K562 (cell line): Measurements from ENCODE around the gene PBRM1. TPM values are rescaled to one million over a fixed set of nuclear protein-coding genes. Genes with fewer than 3 reads are reported as not detected.
A peak's percentile ranks its signal among the peaks of the same experiment; 100 is the strongest.

Experiments
- polyA plus RNA-seq, 8 experiments: library from polyadenylated mRNA; depleted of rRNA in 4 of 8; stranded (reverse) in 5 of 8; unstranded in 3 of 8; fragments of >200 nt; fragmentation: Nextera tagmentation in 2 of 8; fragmentation: Illumina TruSeq in 1 of 8; extraction: Ambion mirVana in 2 of 8; extraction: Trizol in 1 of 8; gene quantifications; 2 replicates each; pipeline versions ENCODE4 v1.2.1 to v1.2.3, GENCODE V29; 2011 to 2014; ENCODE audit warnings: inconsistent platforms in 1 of 8, missing spikeins in 1 of 8
- total RNA-seq, 7 experiments: library from RNA; depleted of rRNA in 6 of 7; stranded (reverse); fragments of >200 nt in 6 of 7; fragmentation: Illumina TruSeq in 2 of 7; extraction: Trizol in 2 of 7; gene quantifications; 2 replicates each; pipeline versions ENCODE4 v1.2.1 to v1.2.3, GENCODE V29; 2011 to 2021; ENCODE audit warnings: low replicate concordance in 1 of 7
- TF ChIP-seq, protein P1 (sequence below): fragments of 450-650 bp; IDR thresholded peaks from 2 replicates; pipeline ENCODE4 v1.6.1; 2016; ENCODE audit warnings: mild to moderate bottlenecking, moderate library complexity

Gene PBRM1
- total and polyA plus RNA-seq, 9 of the 15 experiments (the other 6 are each of a cell fraction or from before 2014, with no cell fraction given): 3.9 to 31.8 (median 19.0) TPM

DNA sequence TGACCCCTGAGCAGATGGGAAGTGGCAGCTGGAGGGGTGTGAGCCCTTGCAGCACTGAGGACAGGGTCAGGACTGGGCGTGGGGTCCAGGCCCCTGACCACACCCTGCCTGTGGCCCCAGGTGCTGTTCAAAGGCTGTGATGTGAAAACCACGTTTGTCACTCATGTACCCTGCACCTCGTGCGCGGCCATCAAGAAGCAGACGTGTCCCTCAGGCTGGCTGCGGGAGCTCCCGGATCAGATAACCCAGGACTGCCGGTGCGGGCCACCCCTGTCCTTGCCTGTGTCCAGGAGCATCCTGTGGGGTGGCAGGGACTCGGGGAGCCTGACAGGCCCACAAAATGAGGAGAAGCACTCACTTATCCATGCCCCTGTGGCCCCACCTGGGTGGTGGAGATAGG is 184.7 kb downstream of the PBRM1 start (continued):
- TF ChIP-seq, protein P1, sequence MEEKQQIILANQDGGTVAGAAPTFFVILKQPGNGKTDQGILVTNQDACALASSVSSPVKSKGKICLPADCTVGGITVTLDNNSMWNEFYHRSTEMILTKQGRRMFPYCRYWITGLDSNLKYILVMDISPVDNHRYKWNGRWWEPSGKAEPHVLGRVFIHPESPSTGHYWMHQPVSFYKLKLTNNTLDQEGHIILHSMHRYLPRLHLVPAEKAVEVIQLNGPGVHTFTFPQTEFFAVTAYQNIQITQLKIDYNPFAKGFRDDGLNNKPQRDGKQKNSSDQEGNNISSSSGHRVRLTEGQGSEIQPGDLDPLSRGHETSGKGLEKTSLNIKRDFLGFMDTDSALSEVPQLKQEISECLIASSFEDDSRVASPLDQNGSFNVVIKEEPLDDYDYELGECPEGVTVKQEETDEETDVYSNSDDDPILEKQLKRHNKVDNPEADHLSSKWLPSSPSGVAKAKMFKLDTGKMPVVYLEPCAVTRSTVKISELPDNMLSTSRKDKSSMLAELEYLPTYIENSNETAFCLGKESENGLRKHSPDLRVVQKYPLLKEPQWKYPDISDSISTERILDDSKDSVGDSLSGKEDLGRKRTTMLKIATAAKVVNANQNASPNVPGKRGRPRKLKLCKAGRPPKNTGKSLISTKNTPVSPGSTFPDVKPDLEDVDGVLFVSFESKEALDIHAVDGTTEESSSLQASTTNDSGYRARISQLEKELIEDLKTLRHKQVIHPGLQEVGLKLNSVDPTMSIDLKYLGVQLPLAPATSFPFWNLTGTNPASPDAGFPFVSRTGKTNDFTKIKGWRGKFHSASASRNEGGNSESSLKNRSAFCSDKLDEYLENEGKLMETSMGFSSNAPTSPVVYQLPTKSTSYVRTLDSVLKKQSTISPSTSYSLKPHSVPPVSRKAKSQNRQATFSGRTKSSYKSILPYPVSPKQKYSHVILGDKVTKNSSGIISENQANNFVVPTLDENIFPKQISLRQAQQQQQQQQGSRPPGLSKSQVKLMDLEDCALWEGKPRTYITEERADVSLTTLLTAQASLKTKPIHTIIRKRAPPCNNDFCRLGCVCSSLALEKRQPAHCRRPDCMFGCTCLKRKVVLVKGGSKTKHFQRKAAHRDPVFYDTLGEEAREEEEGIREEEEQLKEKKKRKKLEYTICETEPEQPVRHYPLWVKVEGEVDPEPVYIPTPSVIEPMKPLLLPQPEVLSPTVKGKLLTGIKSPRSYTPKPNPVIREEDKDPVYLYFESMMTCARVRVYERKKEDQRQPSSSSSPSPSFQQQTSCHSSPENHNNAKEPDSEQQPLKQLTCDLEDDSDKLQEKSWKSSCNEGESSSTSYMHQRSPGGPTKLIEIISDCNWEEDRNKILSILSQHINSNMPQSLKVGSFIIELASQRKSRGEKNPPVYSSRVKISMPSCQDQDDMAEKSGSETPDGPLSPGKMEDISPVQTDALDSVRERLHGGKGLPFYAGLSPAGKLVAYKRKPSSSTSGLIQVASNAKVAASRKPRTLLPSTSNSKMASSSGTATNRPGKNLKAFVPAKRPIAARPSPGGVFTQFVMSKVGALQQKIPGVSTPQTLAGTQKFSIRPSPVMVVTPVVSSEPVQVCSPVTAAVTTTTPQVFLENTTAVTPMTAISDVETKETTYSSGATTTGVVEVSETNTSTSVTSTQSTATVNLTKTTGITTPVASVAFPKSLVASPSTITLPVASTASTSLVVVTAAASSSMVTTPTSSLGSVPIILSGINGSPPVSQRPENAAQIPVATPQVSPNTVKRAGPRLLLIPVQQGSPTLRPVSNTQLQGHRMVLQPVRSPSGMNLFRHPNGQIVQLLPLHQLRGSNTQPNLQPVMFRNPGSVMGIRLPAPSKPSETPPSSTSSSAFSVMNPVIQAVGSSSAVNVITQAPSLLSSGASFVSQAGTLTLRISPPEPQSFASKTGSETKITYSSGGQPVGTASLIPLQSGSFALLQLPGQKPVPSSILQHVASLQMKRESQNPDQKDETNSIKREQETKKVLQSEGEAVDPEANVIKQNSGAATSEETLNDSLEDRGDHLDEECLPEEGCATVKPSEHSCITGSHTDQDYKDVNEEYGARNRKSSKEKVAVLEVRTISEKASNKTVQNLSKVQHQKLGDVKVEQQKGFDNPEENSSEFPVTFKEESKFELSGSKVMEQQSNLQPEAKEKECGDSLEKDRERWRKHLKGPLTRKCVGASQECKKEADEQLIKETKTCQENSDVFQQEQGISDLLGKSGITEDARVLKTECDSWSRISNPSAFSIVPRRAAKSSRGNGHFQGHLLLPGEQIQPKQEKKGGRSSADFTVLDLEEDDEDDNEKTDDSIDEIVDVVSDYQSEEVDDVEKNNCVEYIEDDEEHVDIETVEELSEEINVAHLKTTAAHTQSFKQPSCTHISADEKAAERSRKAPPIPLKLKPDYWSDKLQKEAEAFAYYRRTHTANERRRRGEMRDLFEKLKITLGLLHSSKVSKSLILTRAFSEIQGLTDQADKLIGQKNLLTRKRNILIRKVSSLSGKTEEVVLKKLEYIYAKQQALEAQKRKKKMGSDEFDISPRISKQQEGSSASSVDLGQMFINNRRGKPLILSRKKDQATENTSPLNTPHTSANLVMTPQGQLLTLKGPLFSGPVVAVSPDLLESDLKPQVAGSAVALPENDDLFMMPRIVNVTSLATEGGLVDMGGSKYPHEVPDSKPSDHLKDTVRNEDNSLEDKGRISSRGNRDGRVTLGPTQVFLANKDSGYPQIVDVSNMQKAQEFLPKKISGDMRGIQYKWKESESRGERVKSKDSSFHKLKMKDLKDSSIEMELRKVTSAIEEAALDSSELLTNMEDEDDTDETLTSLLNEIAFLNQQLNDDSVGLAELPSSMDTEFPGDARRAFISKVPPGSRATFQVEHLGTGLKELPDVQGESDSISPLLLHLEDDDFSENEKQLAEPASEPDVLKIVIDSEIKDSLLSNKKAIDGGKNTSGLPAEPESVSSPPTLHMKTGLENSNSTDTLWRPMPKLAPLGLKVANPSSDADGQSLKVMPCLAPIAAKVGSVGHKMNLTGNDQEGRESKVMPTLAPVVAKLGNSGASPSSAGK: 0 out of 2 replicates have a peak, but pooled peaks have one; percentile 10
